Activated CD4-positive, alpha-beta T cell treated with anti-CD3 and anti-CD28 coated beads, Interleukin-2, amount 10 ng/mL, durations not matched to agents 7 days and 5 days (primary cell): Measurements from ENCODE around the gene CHFR. TPM values are rescaled to one million over a fixed set of nuclear protein-coding genes. Genes with fewer than 3 reads are reported as not detected.
"Not testable (repeated sequence)": the region's sequence is repeated elsewhere in the genome, so short reads cannot be mapped to it uniquely, and the experiment has no call there.

Experiments
- CTCF ChIA-PET: fragments of 350-600 bp; sonication (Branson Sonifier 250); formaldehyde crosslinking; loops from one replicate; lab custom pipeline; 2021; ENCODE audit warnings: antibody characterized with exemption; lab: Charles Lee
- POLR2A ChIA-PET: fragments of 350-600 bp; sonication (Branson Sonifier 250); formaldehyde crosslinking; loops from one replicate; lab custom pipeline; 2021; ENCODE audit warnings: antibody characterized with exemption; lab: Charles Lee
- DNase-seq: peaks from one replicate; pipeline ENCODE4 v3.0.0-alpha.2; 2020
- H3K27ac Mint-ChIP-seq: one replicate; pipeline ENCODE4 v1.8.0; 2021; ENCODE audit warnings: mild to moderate bottlenecking, moderate library complexity, mixed read lengths
- H3K27me3 Mint-ChIP-seq: one replicate; pipeline ENCODE4 v1.8.0; 2021; ENCODE audit warnings: mixed read lengths
- H3K36me3 Mint-ChIP-seq: one replicate; pipeline ENCODE4 v1.8.0; 2021; ENCODE audit warnings: low read depth, mixed read lengths
- H3K4me1 Mint-ChIP-seq: one replicate; pipeline ENCODE4 v1.8.0; 2021; ENCODE audit warnings: mixed read lengths
- H3K4me3 Mint-ChIP-seq: one replicate; pipeline ENCODE4 v1.8.0; 2021; ENCODE audit warnings: mild to moderate bottlenecking, moderate library complexity, mixed read lengths
- H3K9me3 Mint-ChIP-seq: one replicate; pipeline ENCODE4 v1.8.0; 2021; ENCODE audit warnings: mixed read lengths
- total RNA-seq, 2 experiments: library from RNA; stranded (reverse); gene quantifications; one replicate each; pipeline ENCODE4 v1.2.3, GENCODE V29; 2021

CHFR gene
- total RNA-seq, 2 experiments from 2014 or later, result 71.4 to 88.9 TPM

GRCh38 chr12:132813443-132813842 lies 74.0 kb downstream of the CHFR start:
- peaks cover 52% of the 10 kb centered on the region for H3K36me3 Mint-ChIP-seq
- H3K27ac Mint-ChIP-seq, result no peak overlapping the region
- DNase-seq, result no peak
- CTCF ChIA-PET, result no interaction called here
- no peaks in the 10 kb centered on the region for H3K9me3 Mint-ChIP-seq
- POLR2A ChIA-PET, result no interaction called here
- H3K4me3 Mint-ChIP-seq, result no peak overlapping the region
- H3K4me1 Mint-ChIP-seq, result peaks cover 25% of the 10 kb centered on the region
- H3K27me3 Mint-ChIP-seq, result no peaks in the 10 kb centered on the region

GRCh38 chr12:132812631-132813305 lies 74.6 kb downstream of the CHFR start:
- Mint-ChIP-seq H3K36me3 (peaks cover 53% of the 10 kb centered on the region), H3K9me3 (no peaks in the 10 kb centered on the region), H3K27ac (peak overlapping the region; percentile 31), H3K4me3 (no peak overlapping the region), H3K4me1 (peaks cover 22% of the 10 kb centered on the region), H3K27me3 (no peaks in the 10 kb centered on the region)
- DNase-seq, result peak; percentile 45
- POLR2A ChIA-PET, result no interaction called here
- CTCF ChIA-PET, result no interaction called here

DNA sequence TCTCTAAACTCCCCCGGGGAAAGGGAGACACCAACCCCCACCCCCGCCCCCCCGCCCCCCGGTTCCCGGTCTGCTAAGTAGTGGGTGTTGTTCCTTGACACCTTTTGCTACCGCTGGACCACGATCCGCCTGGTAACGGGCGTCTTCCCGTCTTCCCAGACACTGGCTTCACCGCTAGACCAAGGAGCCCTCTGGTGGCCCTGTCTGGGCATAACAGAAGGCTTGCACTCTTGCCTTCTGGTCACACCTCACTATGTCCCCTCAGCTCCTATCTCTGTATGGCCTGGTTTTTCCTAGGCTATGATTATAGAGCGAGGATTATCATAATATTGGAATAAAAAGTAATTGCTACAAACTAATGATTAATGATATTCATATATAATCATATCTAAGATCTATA lies 78.0 kb downstream of the CHFR start:
- DNase-seq, result peak; percentile 25
- CTCF ChIA-PET, H3K27me3 Mint-ChIP-seq, POLR2A ChIA-PET, H3K9me3 Mint-ChIP-seq, H3K4me3 Mint-ChIP-seq, H3K27ac Mint-ChIP-seq: not testable (repeated sequence)
- Mint-ChIP-seq H3K4me1 (peaks cover 39% of the 10 kb centered on the region), H3K36me3 (peaks cover 67% of the 10 kb centered on the region)

GRCh38 chr12:132807295-132808092 lies 79.9 kb downstream of the CHFR start:
- CTCF ChIA-PET, result interaction anchor here (1.0 to 1.5 kb wide), 3 partner anchors 13 to 101 kb away, joined by 3 to 4 read pairs (median 3); no protein-coding TSS in a partner anchor
- POLR2A ChIA-PET, result interaction anchor here (0.6 kb wide), 1 partner anchor 47 kb away, joined by 5 read pairs; no protein-coding TSS in a partner anchor
- DNase-seq, result no peak
- H3K9me3 Mint-ChIP-seq, result no peaks in the 10 kb centered on the region
- H3K4me1 Mint-ChIP-seq, result peaks cover 26% of the 10 kb centered on the region
- H3K36me3 Mint-ChIP-seq, result peaks cover 71% of the 10 kb centered on the region
- no peak overlapping the region for H3K27ac Mint-ChIP-seq
- H3K27me3 Mint-ChIP-seq, result no peaks in the 10 kb centered on the region
- no peak overlapping the region for H3K4me3 Mint-ChIP-seq

GRCh38 chr12:132806857-132807256 lies 80.5 kb downstream of the CHFR start:
- no peak overlapping the region for H3K4me3 Mint-ChIP-seq
- H3K27ac Mint-ChIP-seq, result no peak overlapping the region
- peaks cover 68% of the 10 kb centered on the region for H3K36me3 Mint-ChIP-seq

GRCh38 chr12:132804426-132804861 lies 83.0 kb downstream of the CHFR start:
- CTCF ChIA-PET, result interaction anchor here (0.6 kb wide), 1 partner anchor 55 kb away, joined by 3 read pairs; no protein-coding TSS in a partner anchor
- no peaks in the 10 kb centered on the region for H3K9me3 Mint-ChIP-seq
- no peak overlapping the region for H3K4me3 Mint-ChIP-seq
- POLR2A ChIA-PET, result no interaction called here
- no peaks in the 10 kb centered on the region for H3K27me3 Mint-ChIP-seq
- peaks cover 72% of the 10 kb centered on the region for H3K36me3 Mint-ChIP-seq
- no peak for DNase-seq
- peaks cover 22% of the 10 kb centered on the region for H3K4me1 Mint-ChIP-seq
- no peak overlapping the region for H3K27ac Mint-ChIP-seq

More at GRCh38 chr12:132806857-132807256, 80.5 kb downstream of the CHFR start:
- H3K9me3 Mint-ChIP-seq, result no peaks in the 10 kb centered on the region
- H3K4me1 Mint-ChIP-seq, result peaks cover 22% of the 10 kb centered on the region
- CTCF ChIA-PET, result interaction anchor here (1.0 to 1.5 kb wide), 3 partner anchors 12 to 102 kb away, joined by 3 to 4 read pairs (median 3); no protein-coding TSS in a partner anchor
- no peaks in the 10 kb centered on the region for H3K27me3 Mint-ChIP-seq
- POLR2A ChIA-PET, result interaction anchor here (0.6 kb wide), 1 partner anchor 46 kb away, joined by 5 read pairs; no protein-coding TSS in a partner anchor
- peak; percentile 15 for DNase-seq

- no peaks in the 10 kb centered on the region for H3K9me3 Mint-ChIP-seq
- ChIA-PET CTCF (no interaction called here), POLR2A (no interaction called here)
- no peak overlapping the region for H3K4me3 Mint-ChIP-seq
- no peaks in the 10 kb centered on the region for H3K27me3 Mint-ChIP-seq
- peaks cover 22% of the 10 kb centered on the region for H3K4me1 Mint-ChIP-seq
- peaks cover 71% of the 10 kb centered on the region for H3K36me3 Mint-ChIP-seq
- H3K27ac Mint-ChIP-seq, result no peak overlapping the region
- DNase-seq, result no peak
These were observed 83.5 kb downstream of the CHFR start for GRCh38 chr12:132803888-132804287.

GRCh38 chr12:132803125-132803524 lies 84.3 kb downstream of the CHFR start:
- no peaks in the 10 kb centered on the region for H3K9me3 Mint-ChIP-seq
- H3K27me3 Mint-ChIP-seq, result no peaks in the 10 kb centered on the region
- H3K27ac Mint-ChIP-seq, result no peak overlapping the region
- no peak overlapping the region for H3K4me3 Mint-ChIP-seq
- ChIA-PET CTCF (no interaction called here), POLR2A (no interaction called here)
- H3K36me3 Mint-ChIP-seq, result peaks cover 69% of the 10 kb centered on the region
- H3K4me1 Mint-ChIP-seq, result peaks cover 19% of the 10 kb centered on the region
- DNase-seq, result no peak

GRCh38 chr12:132801741-132802140 lies 85.7 kb downstream of the CHFR start:
- H3K36me3 Mint-ChIP-seq, result peaks cover 62% of the 10 kb centered on the region

GRCh38 chr12:132798836-132799235 lies 88.6 kb downstream of the CHFR start:
- ChIA-PET CTCF (interaction anchor here (1.0 kb wide), 1 partner anchor 138 kb away, joined by 5 read pairs; no protein-coding TSS in a partner anchor), POLR2A (no interaction called here)
- peak overlapping the region; percentile 57 for H3K27ac Mint-ChIP-seq

More at GRCh38 chr12:132801741-132802140, 85.7 kb downstream of the CHFR start:
- CTCF ChIA-PET, result no interaction called here
- no peak for DNase-seq
- no peak overlapping the region for H3K27ac Mint-ChIP-seq
- H3K4me3 Mint-ChIP-seq, result no peak overlapping the region
- no peaks in the 10 kb centered on the region for H3K9me3 Mint-ChIP-seq
- no peaks in the 10 kb centered on the region for H3K27me3 Mint-ChIP-seq
- POLR2A ChIA-PET, result no interaction called here
- H3K4me1 Mint-ChIP-seq, result peaks cover 10% of the 10 kb centered on the region

GRCh38 chr12:132797820-132798570 lies 89.4 kb downstream of the CHFR start:
- DNase-seq, result no peak
- Mint-ChIP-seq H3K4me1 (no peaks in the 10 kb centered on the region), H3K36me3 (peaks cover 57% of the 10 kb centered on the region), H3K27ac (no peak overlapping the region), H3K4me3 (no peak overlapping the region), H3K9me3 (no peaks in the 10 kb centered on the region), H3K27me3 (no peaks in the 10 kb centered on the region)
- ChIA-PET POLR2A (no interaction called here), CTCF (interaction anchor here (0.6 kb wide), 1 partner anchor 358 kb away, joined by 3 read pairs; no protein-coding TSS in a partner anchor)

More at GRCh38 chr12:132798836-132799235, 88.6 kb downstream of the CHFR start:
- H3K4me3 Mint-ChIP-seq, result no peak overlapping the region
- no peaks in the 10 kb centered on the region for H3K4me1 Mint-ChIP-seq
- H3K36me3 Mint-ChIP-seq, result peaks cover 63% of the 10 kb centered on the region
- no peaks in the 10 kb centered on the region for H3K27me3 Mint-ChIP-seq
- no peaks in the 10 kb centered on the region for H3K9me3 Mint-ChIP-seq
- DNase-seq, result no peak

- H3K4me3 Mint-ChIP-seq, result no peak overlapping the region
- no peaks in the 10 kb centered on the region for H3K9me3 Mint-ChIP-seq
- H3K36me3 Mint-ChIP-seq, result peaks cover 53% of the 10 kb centered on the region
- ChIA-PET POLR2A (no interaction called here), CTCF (interaction anchor here (0.6 to 0.9 kb wide), 4 partner anchors 27 to 53 kb away, joined by 3 to 6 read pairs (median 4); no protein-coding TSS in a partner anchor)
- no peak overlapping the region for H3K27ac Mint-ChIP-seq
- no peaks in the 10 kb centered on the region for H3K4me1 Mint-ChIP-seq
- H3K27me3 Mint-ChIP-seq, result no peaks in the 10 kb centered on the region
- DNase-seq, result no peak
These were observed 91.6 kb downstream of the CHFR start for GRCh38 chr12:132795847-132796246.
